ENCODE measurements around the gene RUNX1.
A peak's percentile ranks its signal among the peaks of the same experiment; 100 is the strongest.

Gene RUNX1

DNA sequence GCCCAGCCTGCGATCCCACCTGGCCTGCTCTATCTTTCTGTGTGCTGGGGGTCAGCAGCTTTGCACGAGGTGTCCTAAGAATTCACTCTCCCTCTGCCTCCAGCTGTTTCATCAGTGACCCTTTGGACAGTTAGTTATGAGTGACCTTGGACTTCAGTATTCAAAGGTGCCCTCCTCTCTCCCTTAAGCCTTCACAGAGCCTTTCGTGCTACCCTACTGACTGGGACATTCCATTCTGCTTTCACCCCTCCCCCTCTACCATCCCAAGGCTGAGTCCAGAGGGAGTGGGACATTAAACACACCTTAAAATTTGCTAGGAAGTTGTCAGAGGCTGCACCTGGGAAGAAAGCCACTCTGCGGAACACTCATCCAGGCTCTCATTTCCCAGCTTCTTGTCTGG, 208.4 kb downstream of the RUNX1 start:
- DNase-seq: no peak

DNA sequence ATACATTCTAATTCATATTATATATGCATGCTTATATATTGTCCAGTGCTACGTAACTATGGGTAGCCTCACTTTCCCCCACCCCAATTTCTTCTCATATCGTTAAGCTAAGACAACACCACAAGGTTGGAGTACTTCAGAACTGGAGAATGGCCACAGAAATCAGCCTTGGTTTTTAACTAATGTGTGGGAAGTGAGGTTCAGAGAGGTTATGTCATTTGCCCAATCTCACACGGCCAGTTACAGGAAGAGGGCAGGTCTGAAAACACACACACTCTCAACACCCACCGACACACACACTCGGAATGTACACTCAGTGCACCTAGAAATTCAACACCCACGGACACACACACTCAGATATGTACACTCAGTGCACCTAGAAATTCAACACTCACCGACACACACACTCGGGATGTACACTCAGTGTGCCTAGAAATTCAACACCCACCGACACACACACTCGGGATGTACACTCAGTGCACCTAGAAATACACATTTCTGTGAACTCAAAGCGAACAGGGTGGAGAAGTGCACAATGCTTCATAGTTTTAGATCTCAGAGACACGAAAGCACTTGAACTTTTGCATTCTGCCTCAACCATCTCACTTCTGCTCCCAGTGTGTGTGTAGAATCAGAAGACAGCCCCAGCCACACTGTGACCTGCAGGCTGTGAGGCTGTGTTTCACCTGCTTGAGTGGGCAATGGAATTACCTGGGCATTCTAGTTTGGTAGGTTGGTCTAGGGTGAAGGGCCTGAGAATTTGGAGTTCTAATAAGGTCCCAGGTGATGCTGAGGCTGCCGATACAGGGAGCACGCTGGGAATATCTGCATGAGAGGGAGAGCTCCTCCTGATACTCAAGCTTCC, 209.9 kb downstream of the RUNX1 start:
- DNase-seq: no peak

DNA sequence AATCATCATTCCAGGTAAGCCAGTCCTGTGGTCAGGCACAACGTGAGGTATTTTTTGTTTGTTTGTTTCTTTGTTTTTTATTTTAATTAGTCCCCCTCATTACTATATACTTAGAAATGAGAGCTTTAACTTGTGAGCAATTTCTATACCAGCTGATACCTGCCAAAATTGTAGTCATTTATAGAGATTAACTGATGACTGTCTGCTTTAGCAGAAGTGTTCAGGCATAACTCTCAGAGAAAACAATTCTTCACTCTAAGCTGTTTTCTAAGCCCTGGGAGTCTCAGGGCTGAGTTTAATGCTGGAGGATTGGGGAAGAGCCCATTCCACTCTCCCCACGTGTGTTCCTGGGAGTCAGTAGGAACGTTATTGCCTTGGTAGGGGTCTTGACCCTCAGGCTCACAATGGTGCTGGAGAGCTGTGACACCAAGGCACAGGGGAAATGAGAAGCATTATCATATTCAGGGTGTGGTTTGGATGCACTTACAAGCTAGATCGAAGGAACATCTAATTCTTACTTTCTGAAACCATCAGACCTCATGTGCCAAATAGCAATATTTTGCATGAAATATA, 212.1 kb downstream of the RUNX1 start:
- no peak for DNase-seq

DNA sequence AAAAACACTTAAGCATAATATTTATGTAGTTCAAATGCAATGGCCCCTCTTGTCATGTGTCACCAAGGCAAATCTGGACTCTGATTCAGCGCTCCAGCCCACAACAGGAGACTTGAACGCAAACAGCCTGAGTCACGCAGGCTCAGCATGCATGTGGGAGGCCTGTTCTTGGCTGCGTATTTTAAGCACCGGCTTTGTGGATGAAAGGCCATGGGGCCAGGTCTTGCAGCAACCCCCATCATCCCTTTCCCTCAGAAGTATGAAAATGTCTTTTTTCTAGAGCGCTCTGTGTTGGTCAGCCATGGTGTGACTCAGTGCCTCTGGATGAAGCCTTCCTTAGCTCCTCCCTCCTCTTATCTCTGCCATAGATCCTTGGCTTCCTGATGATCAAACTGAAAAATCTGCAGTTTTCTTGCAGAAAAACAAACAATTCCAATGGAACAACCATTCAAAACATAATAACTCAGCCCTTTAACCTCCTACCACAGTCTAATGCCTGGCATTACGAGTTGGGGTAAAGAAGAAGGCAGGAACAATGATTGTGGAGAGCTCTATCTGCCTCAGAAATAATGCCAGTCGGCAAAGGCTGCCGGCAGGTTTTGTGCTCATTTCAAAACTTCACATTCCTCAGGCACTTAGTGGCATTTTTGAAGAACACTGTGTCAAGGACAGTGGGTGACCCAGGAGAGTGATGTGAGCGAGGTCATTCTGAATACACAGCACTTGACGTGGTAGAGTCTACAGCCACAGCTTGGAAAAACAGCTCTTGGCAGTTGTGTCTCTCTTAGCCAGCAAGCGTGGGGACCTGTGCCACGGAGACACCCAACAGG, 212.8 kb downstream of the RUNX1 start:
- peak; percentile 26 to 45 for DNase-seq

GRCh38 chr21:34835526-34835925, 213.6 kb downstream of the RUNX1 start:
- DNase-seq: no peak

DNA sequence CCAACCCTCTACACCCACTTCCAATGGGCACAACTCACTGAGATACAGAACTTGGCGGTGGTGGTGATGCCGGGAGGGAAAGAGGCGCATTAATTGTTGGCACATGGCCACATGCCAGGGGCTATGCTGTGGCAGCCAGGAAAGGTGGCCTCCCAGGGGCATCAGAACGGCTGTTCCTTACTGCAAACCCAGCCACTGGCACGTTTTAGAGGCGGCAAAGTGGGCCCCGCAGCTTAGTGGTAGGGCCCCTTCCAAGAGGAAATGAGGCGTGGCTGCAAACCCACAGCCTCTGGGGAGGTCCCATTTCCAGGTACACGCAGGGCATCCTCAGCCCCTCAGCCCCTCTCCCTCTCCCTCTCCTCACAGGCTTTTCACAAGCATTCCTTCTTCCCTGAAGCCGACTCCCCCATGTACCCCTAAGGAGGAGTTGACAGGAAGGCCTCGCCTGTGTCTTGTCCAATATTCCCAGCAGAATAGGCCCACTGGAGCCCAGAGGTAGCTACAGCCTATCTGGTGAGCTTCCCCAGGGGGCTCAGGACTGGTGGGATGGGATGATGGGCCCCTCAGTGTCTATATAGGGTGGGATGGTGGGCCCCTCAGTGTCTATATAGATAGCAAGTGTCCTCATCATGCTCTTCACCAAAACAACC, 214.1 kb downstream of the RUNX1 start:
- DNase-seq: no peak

DNA sequence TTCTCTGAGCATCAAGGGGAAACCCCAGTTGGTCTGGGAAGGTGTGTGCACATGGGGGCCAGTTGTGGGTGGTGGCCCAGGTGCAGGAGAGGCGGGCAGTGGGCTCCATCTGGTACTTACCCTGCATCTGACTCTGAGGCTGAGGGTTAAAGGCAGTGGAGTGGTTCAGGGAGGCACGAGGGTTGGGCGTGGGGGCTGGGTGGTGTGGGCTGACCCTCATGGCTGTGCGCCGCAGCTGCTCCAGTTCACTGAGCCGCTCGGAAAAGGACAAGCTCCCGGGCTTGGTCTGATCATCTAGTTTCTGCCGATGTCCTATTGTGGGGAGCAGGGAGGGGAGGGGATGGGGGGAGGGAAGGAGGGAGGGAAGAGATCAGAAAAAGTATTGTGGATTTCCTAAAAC, 214.8 kb downstream of the RUNX1 start:
- no peak for DNase-seq

DNA sequence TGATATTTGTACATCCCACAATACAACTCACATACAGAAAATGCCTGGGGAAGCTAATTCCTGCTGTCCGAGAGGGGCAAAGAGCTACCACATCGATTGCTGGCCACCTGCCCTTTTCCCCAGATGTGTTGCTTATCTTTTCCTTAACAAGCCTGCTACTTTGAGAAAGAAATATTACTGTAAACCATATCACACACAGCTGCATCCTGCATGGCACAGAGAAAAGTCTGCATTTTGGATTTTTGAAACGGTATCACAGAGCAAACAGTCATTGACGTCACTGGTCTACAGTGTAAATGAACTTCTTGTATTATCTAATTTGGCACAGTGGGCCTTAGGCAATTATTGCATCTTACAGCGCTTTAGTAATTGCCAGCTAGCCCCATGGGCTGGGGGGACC, 215.6 kb downstream of the RUNX1 start:
- no peak for DNase-seq

DNA sequence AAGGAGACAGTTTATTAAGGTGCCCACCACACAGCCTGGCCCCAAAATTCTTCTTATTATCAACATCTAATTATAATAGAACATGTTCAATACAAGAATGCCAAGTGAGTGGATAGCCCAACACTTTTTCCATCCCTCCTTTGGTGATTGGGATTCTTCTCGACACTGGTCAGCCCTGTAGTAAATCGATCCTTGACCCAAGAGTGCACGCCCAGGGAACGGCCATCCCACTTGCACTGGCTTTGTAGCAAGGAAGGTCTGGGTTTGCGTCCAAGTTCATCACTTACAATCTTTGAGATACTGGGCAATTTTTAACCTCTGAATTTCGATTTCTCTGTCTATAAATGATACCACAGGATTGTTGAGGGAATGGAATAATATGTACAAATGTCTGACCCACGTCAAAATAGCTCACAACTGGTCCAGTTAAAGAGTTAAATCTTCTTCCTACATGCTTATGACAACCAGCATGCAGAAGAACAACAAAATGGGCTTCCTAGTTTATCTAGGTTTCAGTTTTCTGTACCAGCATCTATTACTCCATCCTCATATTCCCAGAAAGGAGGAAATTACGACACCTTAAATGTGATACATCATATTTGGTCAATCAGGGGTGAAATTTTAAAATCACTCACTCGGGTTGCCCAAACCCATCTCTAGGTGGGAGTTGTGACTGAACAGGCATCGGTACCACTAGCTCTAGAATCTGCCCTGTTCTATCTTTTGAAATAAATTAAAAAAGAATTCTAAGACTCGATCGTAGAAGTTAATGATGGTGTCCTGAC, 218.5 kb downstream of the RUNX1 start:
- DNase-seq: no peak

- no peak for DNase-seq
Measured at GRCh38 chr21:34827445-34828235, 221.5 kb downstream of the RUNX1 start.

DNA sequence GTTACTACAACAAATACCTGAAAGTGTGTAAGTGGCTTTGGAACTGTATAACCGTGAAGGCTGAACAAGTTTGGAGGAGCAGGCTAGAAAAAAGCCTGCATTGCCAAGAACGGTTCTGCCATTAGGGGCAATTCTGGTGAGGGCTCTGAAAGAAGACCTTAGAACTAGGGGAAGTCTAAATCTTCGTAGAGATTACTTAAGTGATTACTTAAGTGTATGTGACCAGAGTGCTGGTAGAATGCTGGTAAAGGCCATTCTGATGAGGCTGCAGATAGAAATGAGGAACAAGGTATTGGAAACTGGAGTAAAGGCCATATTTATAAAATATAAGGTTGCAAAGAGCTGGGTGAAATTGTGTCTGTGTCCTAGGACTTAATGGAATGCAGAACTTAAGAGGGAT, 222.3 kb downstream of the RUNX1 start:
- no peak for DNase-seq

DNA sequence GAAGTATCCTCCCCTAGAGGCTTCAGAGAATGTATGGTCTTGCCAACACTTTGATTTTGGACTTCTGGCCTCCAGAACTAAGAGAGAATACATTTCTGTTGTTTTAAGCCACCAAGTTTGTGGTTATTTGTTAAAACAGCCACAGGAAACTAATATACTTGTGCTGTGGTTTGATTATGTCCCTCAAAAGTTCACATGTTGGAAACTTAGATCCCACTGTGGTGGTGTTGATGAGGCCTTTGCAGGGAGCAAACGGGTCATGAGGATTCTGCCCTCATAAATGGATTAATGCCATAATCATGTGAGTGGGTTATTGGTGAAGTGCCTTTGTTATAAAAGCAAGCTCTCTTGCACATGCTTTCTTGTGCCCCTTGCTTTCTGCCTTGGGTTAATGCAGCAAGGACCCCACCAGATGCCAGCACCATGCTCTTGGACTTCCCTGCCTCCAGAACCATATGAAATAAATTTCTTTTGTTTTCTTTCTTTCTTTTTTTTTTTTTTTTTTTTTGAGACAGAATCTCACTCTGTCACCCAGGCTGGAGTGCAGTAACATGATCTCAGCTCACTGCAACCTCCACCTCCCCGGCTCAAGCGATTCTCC, 223.1 kb downstream of the RUNX1 start:
- no peak for DNase-seq

DNA sequence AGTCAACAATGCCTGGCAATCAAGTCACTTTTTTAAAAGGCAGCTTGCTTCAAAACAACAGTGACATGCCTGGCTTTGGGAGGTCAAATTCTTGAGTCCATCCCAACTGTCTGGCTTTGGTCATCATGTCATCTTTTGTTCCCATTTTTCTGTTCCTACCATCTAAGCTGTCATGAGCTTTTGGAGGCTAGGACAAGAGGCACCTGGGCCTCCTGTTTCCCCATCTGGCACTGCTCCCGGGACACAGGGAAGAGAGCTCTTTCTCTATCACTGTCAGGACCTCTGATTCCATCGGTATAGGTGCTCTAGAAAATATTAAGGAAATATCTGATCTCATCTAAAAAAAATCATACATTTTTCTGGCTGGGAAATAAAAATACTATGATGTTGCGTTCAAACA, 224.0 kb downstream of the RUNX1 start:
- DNase-seq: no peak

DNA sequence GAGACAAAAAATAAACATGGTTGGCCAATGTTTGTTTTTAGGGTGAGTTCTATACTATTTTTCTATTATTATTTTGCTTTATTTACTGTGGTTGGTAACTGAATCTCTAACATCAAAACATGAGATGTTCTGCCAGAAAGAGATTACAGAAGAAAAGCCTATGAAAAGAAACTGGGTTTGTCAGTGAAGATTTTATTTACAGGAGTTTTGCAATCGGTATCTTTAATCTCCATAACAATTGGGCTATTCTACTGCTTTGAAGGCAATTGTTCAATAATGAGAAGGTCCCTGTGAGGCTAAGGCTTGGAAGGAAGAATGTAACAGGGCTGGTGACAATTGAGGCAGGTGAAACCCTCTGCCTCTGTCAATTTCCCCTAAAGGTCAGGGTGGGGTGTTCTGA, 224.8 kb downstream of the RUNX1 start:
- DNase-seq: no peak

DNA sequence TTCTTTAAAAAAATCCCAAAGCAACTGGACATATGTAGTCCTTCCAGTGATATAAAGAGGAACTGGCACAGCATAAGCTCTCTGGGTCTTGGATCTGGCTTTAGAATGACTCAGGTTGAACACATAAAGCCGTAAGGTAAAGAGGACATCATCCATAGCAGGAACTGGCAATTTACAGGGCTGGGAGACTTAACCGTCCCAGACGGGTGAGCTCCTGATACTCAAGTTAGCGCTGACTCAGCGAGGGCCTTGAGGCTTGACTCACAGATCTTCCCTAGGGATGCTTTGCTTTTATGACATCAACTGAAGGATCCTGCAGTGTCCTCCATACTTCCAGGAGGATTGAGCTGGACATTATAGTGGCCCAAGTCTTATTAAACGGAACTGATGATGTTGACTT, 226.2 kb downstream of the RUNX1 start:
- no peak for DNase-seq

DNA sequence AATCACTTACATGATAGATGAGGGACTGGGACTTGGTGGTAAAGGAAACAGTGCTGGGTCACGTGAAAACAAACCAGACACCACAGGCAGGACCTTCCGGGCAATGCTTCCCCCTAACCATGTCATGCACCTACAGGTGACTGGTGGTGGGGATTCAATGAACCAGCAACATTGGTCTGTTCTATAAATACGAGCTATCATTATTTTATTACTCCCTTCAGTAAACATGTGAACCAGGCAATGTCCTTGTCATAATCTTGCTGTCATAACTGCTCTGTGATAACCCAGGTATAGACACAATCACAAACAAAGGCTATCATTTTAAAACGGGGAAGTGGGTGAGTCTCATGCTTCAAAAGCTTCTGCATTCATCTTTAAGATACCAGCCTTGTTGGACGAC, 226.9 kb downstream of the RUNX1 start:
- DNase-seq: no peak

DNA sequence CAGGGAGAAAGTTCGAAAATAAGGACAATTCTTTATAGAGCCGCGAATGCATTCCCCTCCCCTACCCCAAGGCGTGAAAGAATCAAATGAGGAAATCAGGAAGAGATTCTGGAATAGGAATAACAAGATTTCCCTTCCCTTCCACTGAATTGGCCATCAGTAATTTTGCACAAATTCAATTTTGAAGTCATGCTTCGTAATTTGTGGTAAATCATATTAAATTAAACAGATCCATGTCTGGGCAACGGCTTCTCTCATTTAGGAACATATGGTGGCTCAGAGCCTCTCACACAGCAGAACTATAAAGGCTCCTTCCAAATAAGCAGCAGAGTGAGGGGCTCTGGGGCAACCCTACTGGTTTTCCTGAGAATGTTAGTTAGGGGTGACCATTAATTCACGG, 227.4 kb downstream of the RUNX1 start:
- DNase-seq: no peak

DNA sequence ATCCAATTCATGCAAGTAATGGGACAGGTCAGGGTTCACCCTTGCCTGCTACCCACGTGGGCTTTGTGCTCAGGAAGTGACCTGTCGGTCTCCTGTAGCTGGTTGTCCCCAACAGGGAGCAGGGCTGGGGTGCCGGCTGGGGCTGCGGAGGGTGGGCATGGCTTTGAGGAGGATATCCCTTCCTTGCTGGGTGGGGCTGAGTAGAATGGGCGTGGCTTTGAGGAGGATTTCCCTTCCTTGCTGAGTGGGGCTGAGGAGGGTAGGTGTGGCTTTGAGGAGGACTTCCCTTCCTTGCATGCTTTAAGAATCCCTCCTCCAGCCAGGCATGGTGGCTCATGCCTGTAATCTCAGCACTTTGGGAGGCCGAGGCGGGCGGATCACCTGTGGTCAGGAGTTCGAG, 229.1 kb downstream of the RUNX1 start:
- no peak for DNase-seq

- DNase-seq: no peak
Measured at GRCh38 chr21:34819357-34819999, 229.6 kb downstream of the RUNX1 start.

DNA sequence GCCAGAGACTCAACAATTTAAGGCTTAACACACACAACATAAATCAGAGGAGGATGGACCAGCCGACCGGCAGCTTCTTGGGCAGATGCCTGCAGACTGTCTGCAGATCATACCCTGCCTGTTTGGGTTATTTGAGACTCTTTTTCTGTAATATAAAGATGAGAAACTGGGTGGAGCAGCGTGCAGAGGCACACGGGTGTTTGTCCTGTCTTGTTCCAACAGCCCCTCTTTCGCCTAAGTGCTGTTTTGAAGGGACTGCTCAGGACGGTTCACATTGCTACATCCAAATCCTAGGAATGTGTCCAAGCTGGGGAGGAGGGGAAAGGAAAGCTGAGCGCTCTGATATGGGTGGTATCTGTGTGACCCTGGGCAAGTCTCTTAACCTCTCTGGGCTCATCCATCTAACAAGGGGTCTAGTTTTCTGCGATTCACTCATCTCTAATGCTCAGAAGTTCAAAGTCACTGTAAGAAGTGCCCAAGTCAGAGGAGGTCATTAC, 230.4 kb downstream of the RUNX1 start:
- DNase-seq: no peak

Measured in stimulated activated CD4-positive, alpha-beta T cell treated with anti-CD3 and anti-CD28 coated beads, Interleukin-4, amount 100 ng/mL, for 4 hours (primary cell).